Endothelial cell of umbilical vein (primary cell): ENCODE results near the gene TTC34. TPM values are rescaled to one million over a fixed set of nuclear protein-coding genes. Genes with fewer than 3 reads are reported as not detected.

Experiments
- BruUV-seq: library from RNA; stranded (reverse); fragments of 400-500 nt; replicated peaks from 2 replicates; lab custom pipeline; 2021; lab: Mats Ljungman, UMichigan
- CTCF ChIA-PET: fragments of 300-600, 350-600 bp; sonication (Branson Sonifier 250); formaldehyde crosslinking; loops from one replicate; lab custom pipeline; 2021; ENCODE audit warnings: antibody characterized with exemption, inconsistent platforms; lab: Charles Lee
- POLR2A ChIA-PET: fragments of 300-600, 350-600 bp; sonication (Branson Sonifier 250); formaldehyde crosslinking; loops from one replicate; lab custom pipeline; 2021; ENCODE audit warnings: antibody characterized with exemption, inconsistent platforms; lab: Charles Lee
- DNase-seq: peaks from one replicate; pipeline ENCODE4 v3.0.0-alpha.2; 2011; ENCODE audit warnings: low read depth, low spot score
- FAIRE-seq: peaks from 2 replicates; lab custom pipeline; 2011; peaks lifted over from hg19 to GRCh38; lab: Jason Lieb, UNC
- H2AFZ ChIP-seq: 2 replicates; pipeline ENCODE4 v1.6.0; 2012; ENCODE audit warnings: low read depth, low read length, control low read depth, inconsistent platforms
- H3K27ac ChIP-seq: 2 replicates; pipeline ENCODE4 v1.5.1; 2011; ENCODE audit warnings: low read depth, mild to moderate bottlenecking, control low read depth, low read length, moderate library complexity; ENCODE audit not compliant: insufficient read depth
- H3K27me3 ChIP-seq, 2 experiments: 2 replicates each; pipeline versions ENCODE4 v1.6.0 to v1.6.1; 2011; ENCODE audit warnings: low read length in 2 of 2, mixed read lengths in 1 of 2; ENCODE audit not compliant: control insufficient read depth in 2 of 2, insufficient read depth in 2 of 2
- H3K36me3 ChIP-seq, 2 experiments: 2 replicates in 1 of 2; 3 replicates in 1 of 2; pipeline ENCODE4 v1.5.1; 2011; ENCODE audit warnings: low read length in 2 of 2, mild to moderate bottlenecking in 1 of 2, moderate library complexity in 1 of 2; ENCODE audit not compliant: control insufficient read depth in 2 of 2, insufficient read depth in 2 of 2; ENCODE audit errors: extremely low read depth in 1 of 2
- H3K4me1 ChIP-seq: 3 replicates; pipeline ENCODE4 v1.5.1; 2011; ENCODE audit warnings: mild to moderate bottlenecking, low read length; ENCODE audit not compliant: control insufficient read depth, insufficient read depth; ENCODE audit errors: extremely low read depth
- H3K4me2 ChIP-seq: 2 replicates; pipeline ENCODE4 v1.6.1; 2011; ENCODE audit warnings: low read length, control low read depth, mixed read lengths; ENCODE audit not compliant: insufficient read depth
- H3K4me3 ChIP-seq, 3 experiments: fragments of 200-600 bp in 1 of 3; sonication (generic), shearing (Covaris generic) in 1 of 3; replicated peaks in 1 of 3; 2 replicates each; pipeline ENCODE4 v1.5.1; 2011 to 2016; ENCODE audit warnings: control low read depth in 3 of 3, low read length in 3 of 3, mild to moderate bottlenecking in 2 of 3, inconsistent platforms in 1 of 3, low read depth in 1 of 3, moderate library complexity in 1 of 3; ENCODE audit not compliant: insufficient read depth in 1 of 3
- H3K79me2 ChIP-seq: 2 replicates; pipeline ENCODE4 v1.6.0; 2012; ENCODE audit warnings: low read length, inconsistent platforms; ENCODE audit not compliant: control insufficient read depth, insufficient read depth
- H3K9ac ChIP-seq: replicated peaks from 2 replicates; pipeline ENCODE3; 2011; ENCODE audit warnings: low read length, control low read depth; ENCODE audit not compliant: insufficient read depth; ENCODE audit errors: extremely low read depth
- H3K9me1 ChIP-seq: replicated peaks from 3 replicates; pipeline ENCODE4 v1.6.0; 2011; ENCODE audit warnings: mild to moderate bottlenecking, low read length; ENCODE audit not compliant: control insufficient read depth, insufficient read depth; ENCODE audit errors: extremely low read depth
- H3K9me3 ChIP-seq: replicated peaks from 2 replicates; pipeline ENCODE4 v1.5.1; 2012; ENCODE audit warnings: low read length, inconsistent platforms; ENCODE audit not compliant: control insufficient read depth, insufficient read depth
- H4K20me1 ChIP-seq: replicated peaks from 2 replicates; pipeline ENCODE3; 2011; ENCODE audit warnings: mild to moderate bottlenecking, low read length; ENCODE audit not compliant: control insufficient read depth, insufficient read depth; ENCODE audit errors: extremely low read depth
- CTCF ChIP-seq, 2 donors: IDR thresholded peaks; 1 replicate in 1 of 2; 2 replicates in 1 of 2; pipeline ENCODE4 v1.5.1; 2011; ENCODE audit warnings: low read length in 2 of 2, mild to moderate bottlenecking in 2 of 2, moderate library complexity in 2 of 2, control low read depth in 1 of 2, inconsistent platforms in 1 of 2, low read depth in 1 of 2; ENCODE audit not compliant: insufficient read depth in 1 of 2; ENCODE audit errors: extremely low read depth in 1 of 2
- EZH2 ChIP-seq: IDR thresholded peaks from 2 replicates; pipeline ENCODE4 v1.6.1; 2012; ENCODE audit warnings: borderline replicate concordance, low read depth, mild to moderate bottlenecking, moderate library complexity, low read length, inconsistent platforms; ENCODE audit not compliant: severe bottlenecking
- FOS ChIP-seq: IDR thresholded peaks from 2 replicates; pipeline ENCODE4 v1.6.1; 2011; ENCODE audit warnings: mild to moderate bottlenecking, low read length, moderate library complexity, borderline replicate concordance; ENCODE audit not compliant: insufficient read depth
- GATA2 ChIP-seq: IDR thresholded peaks from 2 replicates; pipeline ENCODE4 v1.7.0; 2011; ENCODE audit warnings: low read depth, mild to moderate bottlenecking, moderate library complexity, mixed read lengths, low read length; ENCODE audit not compliant: insufficient read length, insufficient read depth
- JUN ChIP-seq: IDR thresholded peaks from 2 replicates; pipeline ENCODE4 v1.6.1; 2011; ENCODE audit warnings: borderline replicate concordance, low read depth; ENCODE audit not compliant: insufficient read length, insufficient read depth
- MAX ChIP-seq: IDR thresholded peaks from 2 replicates; pipeline ENCODE4 v1.6.1; 2011; ENCODE audit not compliant: insufficient read depth, insufficient read length
- MYC ChIP-seq: IDR thresholded peaks from one replicate; pipeline ENCODE4 v1.6.1; 2011; ENCODE audit warnings: mild to moderate bottlenecking, low read depth, low read length
- POLR2A ChIP-seq: IDR thresholded peaks from 2 replicates; pipeline ENCODE4 v1.6.1; 2012; ENCODE audit warnings: low read depth, mild to moderate bottlenecking, control low read depth, low read length
- POLR2AphosphoS5 ChIP-seq: IDR thresholded peaks from 2 replicates; pipeline ENCODE4 v1.6.1; 2012; ENCODE audit warnings: low read depth, mild to moderate bottlenecking, control low read depth, low read length, moderate library complexity; ENCODE audit not compliant: insufficient read depth
- dilution Hi-C: fragments of 300-500 bp; cut with MboI; formaldehyde crosslinking; loops from one replicate; pipeline ENCODE4 v1.15.0; 2019; ENCODE audit warnings: low sequenced_read_pairs; ENCODE audit not compliant: extremely low pct_ligation_motif_present
- intact Hi-C: fragments of 100-400 bp; cut with micrococcal nuclease; formaldehyde crosslinking; loops from one replicate; pipeline ENCODE4 v1.10.0; 2022
- polyA plus RNA-seq, 4 experiments: library from polyadenylated mRNA; depleted of rRNA in 3 of 4; stranded (reverse) in 3 of 4; unstranded in 1 of 4; fragments of >200 nt; gene quantifications; 2 replicates each; pipeline versions ENCODE4 v1.2.1 to v1.2.3, GENCODE V29; 2011 to 2012; ENCODE audit warnings: missing spikeins in 1 of 4
- total RNA-seq: library from RNA; stranded (reverse); gene quantifications from 2 replicates; pipeline ENCODE4 v1.2.3, GENCODE V29; 2021

The TTC34 gene
- total and polyA plus RNA-seq, 2 donors (not counting 3 experiments of a cell fraction or from before 2014, with no cell fraction given), result 0.08 to 0.77 TPM

- no peaks in the 10 kb centered on the region for H3K27me3 ChIP-seq
- H3K4me1 ChIP-seq, result no peaks in the 10 kb centered on the region
- BruUV-seq, result no TSS peak
- intact Hi-C loops, result no loop called here
- dilution Hi-C loops, result no loop called here
- H3K4me2 ChIP-seq, result no peak overlapping the region
- no peak overlapping the region for H2AFZ ChIP-seq
- DNase-seq (no peak), FAIRE-seq (no peak)
- no peaks in the 10 kb centered on the region for H3K79me2 ChIP-seq
- no peak for TF ChIP-seq POLR2A
- no peak overlapping the region for H3K27ac ChIP-seq
- H3K4me3 ChIP-seq, result no peak overlapping the region
- no peaks in the 10 kb centered on the region for H4K20me1 ChIP-seq
- ChIA-PET POLR2A (no interaction called here), CTCF (no interaction called here)
- no peak overlapping the region for H3K9ac ChIP-seq
- no peaks in the 10 kb centered on the region for H3K36me3 ChIP-seq
- no peaks in the 10 kb centered on the region for H3K9me3 ChIP-seq
- H3K9me1 ChIP-seq, result no peaks in the 10 kb centered on the region
Observed at GRCh38 chr1:2783435-2784397, 17.8 kb downstream of the TTC34 start.

GRCh38 chr1:2783069-2783434 is 18.4 kb downstream of the TTC34 start:
- Histone ChIP-seq H3K27me3 (no peaks in the 10 kb centered on the region), H3K27ac (no peak overlapping the region), H3K9me3 (no peaks in the 10 kb centered on the region), H3K4me3 (no peak overlapping the region), H3K36me3 (no peaks in the 10 kb centered on the region), H3K9me1 (no peaks in the 10 kb centered on the region), H4K20me1 (no peaks in the 10 kb centered on the region), H2AFZ (no peak overlapping the region), H3K4me2 (no peak overlapping the region), H3K4me1 (no peaks in the 10 kb centered on the region), H3K79me2 (no peaks in the 10 kb centered on the region), H3K9ac (no peak overlapping the region)
- BruUV-seq, result no TSS peak
- TF ChIP-seq MAX (no peak), CTCF (IDR thresholded peaks at IDR 0.05; ENCODE audit: extremely low read depth in 1 of 2, insufficient read depth in 1 of 2, low read depth in 1 of 2, low read length in 2 of 2) (no peak), FOS (no peak), JUN (no peak), MYC (no peak), POLR2AphosphoS5 (no peak), EZH2 (no peak), GATA2 (no peak), POLR2A (no peak)
- intact Hi-C loops, result no loop called here
- ChIA-PET CTCF (no interaction called here), POLR2A (no interaction called here)
- FAIRE-seq, result no peak
- dilution Hi-C loops, result no loop called here
- no peak for DNase-seq
